Esophagus squamous epithelium (tissue), 5 donors: Measurements from ENCODE around the gene GRPEL1. TPM values are rescaled to one million over a fixed set of nuclear protein-coding genes. Genes with fewer than 3 reads are reported as not detected.
A peak's percentile ranks its signal among the peaks of the same experiment; 100 is the strongest.

ENCODE experiments used
- DNase-seq: peaks from one replicate; lab custom pipeline; 2025; lab: John Stamatoyannopoulos, UW
- H3K27ac ChIP-seq, 4 donors: fragments of 200-600 bp; sonication (generic); one replicate each; pipeline ENCODE4 v1.5.1; 2016 to 2019; ENCODE audit warnings: mild to moderate bottlenecking in 1 of 4
- H3K27me3 ChIP-seq, 4 donors: fragments of 200-600 bp; sonication (generic); 1 replicate in 3 of 4; 2 replicates in 1 of 4; pipeline versions ENCODE4 v1.5.1 to v1.6.0; 2017 to 2021; ENCODE audit warnings: antibody characterized with exemption in 1 of 4
- H3K36me3 ChIP-seq, 3 donors: fragments of 200-600 bp; sonication (generic); one replicate each; pipeline ENCODE4 v1.5.1; 2016 to 2019
- H3K4me1 ChIP-seq, 3 donors: fragments of 200-600 bp; sonication (generic); one replicate each; pipeline ENCODE4 v1.5.1; 2017 to 2019
- H3K4me3 ChIP-seq, 4 donors: fragments of 200-600 bp; sonication (generic); 1 replicate in 3 of 4; 2 replicates in 1 of 4; pipeline ENCODE4 v1.5.1; 2016 to 2019; ENCODE audit warnings: mild to moderate bottlenecking in 2 of 4, moderate library complexity in 1 of 4
- H3K9me3 ChIP-seq, 3 donors: fragments of 200-600 bp; sonication (generic); one replicate each; pipeline ENCODE4 v1.5.1; 2016 to 2019
- CTCF ChIP-seq, 6 experiments: fragments of 450-650 bp in 4 of 6; fragments of 200-600 bp in 2 of 6; sonication (generic) in 2 of 6; IDR thresholded peaks; one replicate each; pipeline ENCODE4 v1.5.1; 2016 to 2019; ENCODE audit warnings: antibody characterized with exemption in 6 of 6, mild to moderate bottlenecking in 4 of 6, moderate library complexity in 4 of 6
- POLR2A ChIP-seq, 4 donors: fragments of 450-650 bp; IDR thresholded peaks; one replicate each; pipeline ENCODE4 v1.6.1; 2017; ENCODE audit warnings: antibody characterized with exemption in 4 of 4, mild to moderate bottlenecking in 4 of 4, moderate library complexity in 3 of 4
- WGBS, 2 donors: methylation state at CpG; one replicate each; pipeline ENCODE4 v1.1.5; 2018; 5-methylcytosine and 5-hydroxymethylcytosine counted together
- intact Hi-C: fragments of 100-400 bp; cut with DNase I; formaldehyde crosslinking; loops from one replicate; pipeline ENCODE4 v1.15.0; 2022
- total RNA-seq, 4 donors: library from RNA; depleted of rRNA; stranded (reverse); fragments of >200 nt; gene quantifications; one replicate each; pipeline ENCODE4 v1.1.0, GENCODE V29; 2016
- donor health status: DM: yes; HTN: yes; CAD: no.

GRPEL1 gene
- total RNA-seq, 4 donors from 2014 or later = 16.6 to 30.6 (median 20.7) TPM

- H3K4me1 ChIP-seq = peaks cover 34 to 71% (median 38%) of the 10 kb centered on the region in 3 donors
- no peaks in the 10 kb centered on the region for H3K9me3 ChIP-seq
- H3K27me3 ChIP-seq = no peaks in the 10 kb centered on the region
- peak overlapping the region in 2 of 4 donors; percentile 4 to 13 for H3K27ac ChIP-seq
- DNase-seq = no peak
- H3K36me3 ChIP-seq = peaks cover 0 to 33% (median 0%) of the 10 kb centered on the region in 3 donors
- H3K4me3 ChIP-seq = peak overlapping the region in 1 of 4 donors; percentile 12
- 82 to 88% methylated on average over 11 to 21 of the region's 23 CpGs for WGBS, 2 donors
- TF ChIP-seq CTCF (IDR thresholded peaks at IDR 0.05) = no peak
- TF ChIP-seq POLR2A (IDR thresholded peaks at IDR 0.05) = no peak
- intact Hi-C loops = loop anchor here (10.0 kb wide), 1 partner anchor 141 kb away; the partner anchor contains the start of gene TBC1D14
Observed at GRCh38 chr4:7045961-7046921, 21.6 kb downstream of the GRPEL1 start.

GRCh38 chr4:7045553-7045952 is 22.3 kb downstream of the GRPEL1 start:
- WGBS, 2 donors = 76 to 79% methylated on average over 6 to 8 of the region's 8 CpGs
- Histone ChIP-seq H3K4me3 (peak overlapping the region in 1 of 4 donors; percentile 12), H3K27ac (peak overlapping the region in 1 of 4 donors; percentile 4), H3K36me3 (peaks cover 0 to 26% (median 0%) of the 10 kb centered on the region in 3 donors), H3K9me3 (no peaks in the 10 kb centered on the region), H3K4me1 (peaks cover 35 to 69% (median 38%) of the 10 kb centered on the region in 3 donors), H3K27me3 (no peaks in the 10 kb centered on the region)
- intact Hi-C loops = loop anchor here (10.0 kb wide), 1 partner anchor 141 kb away; the partner anchor contains the start of gene TBC1D14
- TF ChIP-seq CTCF (IDR thresholded peaks at IDR 0.05) = no peak
- TF ChIP-seq POLR2A (IDR thresholded peaks at IDR 0.05) = no peak
- DNase-seq = no peak

- H3K9me3 ChIP-seq = no peaks in the 10 kb centered on the region
- H3K4me3 ChIP-seq = peak overlapping the region; percentile 73 to 100 (median 96)
- peaks cover 35 to 60% (median 38%) of the 10 kb centered on the region in 3 donors for H3K4me1 ChIP-seq
- H3K36me3 ChIP-seq = peaks cover 0 to 18% (median 0%) of the 10 kb centered on the region in 3 donors
- TF ChIP-seq POLR2A (IDR thresholded peaks at IDR 0.05) (no peak), CTCF (IDR thresholded peaks at IDR 0.05) (no peak)
- DNase-seq = no peak
- intact Hi-C loops = loop anchor here (10.0 kb wide), 1 partner anchor 140 kb away; the partner anchor contains the start of gene TBC1D14
- 15 to 31% methylated on average over 4 to 8 of the region's 29 CpGs for WGBS, 2 donors
- no peaks in the 10 kb centered on the region for H3K27me3 ChIP-seq
- peak overlapping the region; percentile 90 to 96 (median 94) for H3K27ac ChIP-seq
Observed at GRCh38 chr4:7044137-7044930, 23.5 kb downstream of the GRPEL1 start.

- WGBS, 2 donors = 0% methylated on average over 7 of the region's 119 CpGs; no CpG with 5 or more reads in 1 of the 2 donors
- Histone ChIP-seq H3K36me3 (peaks cover 0 to 18% (median 0%) of the 10 kb centered on the region in 3 donors), H3K27me3 (no peaks in the 10 kb centered on the region), H3K4me1 (peaks cover 35 to 60% (median 38%) of the 10 kb centered on the region in 3 donors), H3K9me3 (no peaks in the 10 kb centered on the region), H3K27ac (peak within 1 kb of the TSS; percentile 90 to 96 (median 94)), H3K4me3 (peak within 1 kb of the TSS; percentile 74 to 100 (median 96))
- no peak for DNase-seq
- intact Hi-C loops = loop anchor here (10.0 kb wide), 1 partner anchor 139 kb away; the partner anchor contains the start of gene TBC1D14
- TF ChIP-seq CTCF (IDR thresholded peaks at IDR 0.05) (no peak), POLR2A (IDR thresholded peaks at IDR 0.05) (no peak)
Observed at GRCh38 chr4:7043284-7044136, 24.4 kb downstream of the GRPEL1 start, which contains the start of gene TADA2B. TSS of gene TADA2B (plus strand) at chr4:7043372. CDS start at chr4:7043580, 208 bp downstream.
